ENCODE measurements around the gene GRIP2.

GRIP2 gene

DNA sequence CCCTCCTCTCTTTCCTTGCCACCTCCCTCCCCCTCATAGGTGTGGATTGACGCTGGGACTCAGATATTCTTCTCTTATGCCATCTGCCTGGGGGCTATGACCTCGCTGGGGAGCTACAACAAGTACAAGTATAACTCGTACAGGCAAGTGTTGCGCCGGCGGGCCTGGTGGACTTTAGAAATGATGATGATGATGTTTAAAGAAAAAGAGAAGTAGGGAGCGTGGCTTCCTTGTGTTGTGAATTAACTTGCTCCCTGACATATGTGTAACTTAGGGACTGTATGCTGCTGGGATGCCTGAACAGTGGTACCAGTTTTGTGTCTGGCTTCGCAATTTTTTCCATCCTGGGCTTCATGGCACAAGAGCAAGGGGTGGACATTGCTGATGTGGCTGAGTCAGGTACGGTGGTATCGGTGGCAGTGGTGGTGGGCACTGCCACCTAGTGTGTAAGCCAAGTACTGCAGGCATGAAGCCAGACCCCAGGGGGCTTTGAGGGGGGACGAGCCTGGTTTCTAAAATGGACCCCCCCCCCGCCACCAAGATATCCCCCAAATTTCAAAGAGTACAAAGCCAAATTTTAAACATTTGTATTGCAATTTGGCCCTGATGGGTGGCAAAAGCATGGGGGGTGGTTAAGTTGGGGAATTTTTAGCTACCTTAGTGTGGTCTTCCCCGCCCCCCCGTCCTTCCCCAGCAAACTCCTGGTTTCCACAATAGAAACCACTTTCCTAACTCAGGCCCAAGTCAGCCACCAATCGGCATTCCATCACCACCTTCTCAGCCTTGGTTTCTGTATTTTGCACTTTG lies 72.1 kb downstream of the GRIP2 start:
- DNase-seq (ENCODE audit: low read depth in 1 of 2, low spot score in 1 of 2) = peak; percentile 16 to 17

DNA sequence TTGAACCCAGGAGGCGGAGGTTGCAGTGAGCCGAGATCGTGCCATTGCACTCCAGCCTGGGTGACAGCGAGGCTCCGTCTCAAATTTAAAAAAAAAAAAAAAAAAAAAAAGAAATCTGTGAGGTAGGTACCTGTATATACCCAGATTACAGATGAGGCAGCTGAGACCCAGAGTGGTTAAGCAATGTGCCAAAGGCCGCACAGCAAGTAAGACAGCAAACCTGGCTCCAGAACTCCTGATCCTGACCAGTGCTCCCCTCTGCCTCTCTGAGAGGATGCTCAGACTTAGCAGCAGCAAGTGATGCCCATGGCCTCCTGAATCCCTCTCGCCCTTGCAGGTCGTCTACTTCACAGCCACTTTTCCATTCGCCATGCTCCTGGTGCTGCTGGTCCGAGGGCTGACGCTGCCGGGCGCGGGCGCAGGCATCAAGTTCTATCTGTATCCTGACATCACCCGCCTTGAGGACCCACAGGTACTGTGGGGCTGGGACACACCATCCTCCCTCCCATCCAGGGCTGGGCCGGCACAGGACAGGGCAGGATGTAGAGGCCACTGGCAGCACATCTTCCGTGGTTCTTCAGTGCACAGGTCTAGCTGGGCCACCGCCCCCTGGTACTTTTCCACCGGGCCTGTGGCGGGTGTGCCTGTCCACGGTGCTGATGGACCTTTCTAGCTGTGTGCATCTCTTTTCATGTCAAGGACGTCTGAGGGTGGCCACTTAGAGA lies 73.8 kb downstream of the GRIP2 start:
- DNase-seq (ENCODE audit: low read depth in 1 of 2, low spot score in 1 of 2) = no peak

DNA sequence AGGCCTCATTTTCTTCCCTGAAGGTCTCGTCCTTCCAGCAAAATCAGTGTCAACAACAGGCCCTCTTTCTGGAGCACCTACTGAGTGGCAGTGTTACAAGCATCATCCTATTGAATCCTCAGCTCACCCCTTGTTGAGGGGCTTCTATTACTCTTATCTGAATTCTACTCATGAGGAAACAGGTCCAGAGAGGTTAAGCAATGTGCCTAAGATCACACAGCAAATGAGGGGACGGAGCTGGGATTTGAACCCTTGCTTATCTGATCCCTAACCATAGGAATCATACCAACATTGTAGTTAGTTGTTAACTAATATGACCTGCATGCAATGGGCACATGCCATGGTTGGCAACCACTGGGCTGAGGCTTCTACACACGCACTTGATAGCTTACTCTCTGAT lies 74.7 kb downstream of the GRIP2 start:
- no peak for DNase-seq (ENCODE audit: low read depth in 1 of 2, low spot score in 1 of 2)

DNA sequence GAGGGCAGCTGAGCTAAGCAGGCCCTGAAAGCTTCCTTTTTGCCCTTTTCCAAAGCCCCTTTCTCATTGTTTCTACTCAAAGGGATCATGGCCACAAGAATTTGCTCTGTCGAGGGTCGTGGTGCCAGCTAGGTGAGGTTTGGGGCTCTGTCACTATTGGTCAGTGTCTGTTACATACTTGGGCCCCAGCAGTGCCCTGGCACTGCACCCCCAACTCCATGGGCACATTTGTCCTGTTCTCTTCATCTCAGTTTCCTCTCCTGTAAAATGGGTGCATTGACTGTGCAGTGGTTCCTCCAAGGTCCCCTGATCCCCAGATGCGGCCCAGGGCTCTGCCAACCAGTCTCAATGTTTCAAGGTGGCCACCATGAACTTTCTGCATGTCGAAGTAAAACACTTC lies 75.6 kb downstream of the GRIP2 start:
- DNase-seq (ENCODE audit: low read depth in 1 of 2, low spot score in 1 of 2) = no peak

DNA sequence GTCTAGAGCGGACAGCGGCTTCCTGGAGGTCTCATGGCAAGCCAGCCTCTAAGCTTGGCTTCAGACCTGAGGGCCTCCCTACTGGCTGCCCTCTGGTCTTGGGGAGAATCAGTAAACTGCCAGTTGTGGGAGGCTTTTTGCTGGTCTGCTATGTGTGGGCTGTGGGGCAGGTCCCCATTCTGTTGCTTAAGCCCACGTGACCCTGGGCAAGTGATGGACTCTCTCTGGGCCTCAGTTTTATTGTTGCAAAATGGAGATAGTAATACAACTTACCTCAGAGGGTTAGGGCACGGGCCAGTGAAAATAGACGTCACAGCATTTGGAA lies 76.0 kb downstream of the GRIP2 start:
- no peak for DNase-seq (ENCODE audit: low read depth in 1 of 2, low spot score in 1 of 2)

DNA sequence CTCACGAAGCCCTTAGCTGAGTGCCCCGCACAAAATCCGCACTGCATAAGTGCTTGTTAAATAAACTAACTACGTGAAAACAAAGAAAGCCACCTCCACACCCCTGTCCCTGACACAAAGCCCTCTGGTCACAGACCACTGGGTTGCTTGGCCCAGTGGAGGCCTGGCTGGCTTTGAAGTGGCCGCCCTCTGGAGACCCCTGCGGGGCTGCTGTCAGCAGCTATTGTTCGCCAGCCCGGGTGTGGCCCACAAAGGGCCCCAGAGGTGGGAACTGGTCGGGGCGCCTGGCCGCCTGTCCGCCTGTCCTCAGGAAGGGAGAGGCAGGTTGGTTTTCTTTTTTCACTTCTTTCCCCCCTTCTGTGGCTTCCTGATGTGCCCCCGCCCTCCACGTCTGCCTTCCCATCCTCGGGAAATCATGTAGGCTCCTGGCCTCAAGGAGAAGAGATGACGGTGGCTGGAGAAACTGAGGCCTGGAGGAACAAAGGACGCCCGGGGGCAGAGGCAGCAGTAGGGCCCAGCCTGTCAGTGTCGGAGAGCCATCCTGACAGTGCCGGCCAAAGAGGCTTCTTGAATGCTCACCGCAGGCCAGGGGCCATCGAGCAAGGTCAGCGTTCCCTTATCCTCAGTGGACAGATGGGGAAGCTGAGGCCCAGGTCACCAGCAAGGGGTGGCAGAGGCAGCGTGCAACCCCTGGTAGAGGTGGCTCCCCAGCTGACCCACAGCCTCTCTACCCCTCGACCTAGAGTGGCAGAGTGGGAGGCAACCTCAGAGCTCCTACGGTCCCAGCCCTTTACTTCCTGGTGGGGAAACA lies 76.6 kb downstream of the GRIP2 start:
- DNase-seq (ENCODE audit: low read depth in 1 of 2, low spot score in 1 of 2) = no peak

DNA sequence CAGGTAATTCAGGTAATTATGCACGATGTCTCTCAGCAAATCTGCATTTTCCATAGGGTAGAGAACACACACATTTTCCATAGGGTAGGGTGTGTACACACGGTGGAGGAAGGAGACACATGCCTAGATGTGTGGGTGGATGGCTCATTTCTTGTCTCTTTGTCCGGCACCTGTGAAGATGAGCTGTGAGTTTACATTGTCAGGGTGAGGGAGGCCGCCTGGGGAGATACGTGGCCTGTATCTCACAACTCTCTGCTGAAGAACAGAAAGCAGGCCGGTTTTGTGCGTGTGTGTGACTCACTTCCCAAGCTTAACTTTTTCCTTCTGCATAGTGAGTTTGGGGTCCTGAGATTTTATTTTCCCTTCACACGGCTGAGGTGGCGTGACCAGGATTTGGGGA lies 77.4 kb downstream of the GRIP2 start:
- DNase-seq (ENCODE audit: low read depth in 1 of 2, low spot score in 1 of 2) = no peak

DNA sequence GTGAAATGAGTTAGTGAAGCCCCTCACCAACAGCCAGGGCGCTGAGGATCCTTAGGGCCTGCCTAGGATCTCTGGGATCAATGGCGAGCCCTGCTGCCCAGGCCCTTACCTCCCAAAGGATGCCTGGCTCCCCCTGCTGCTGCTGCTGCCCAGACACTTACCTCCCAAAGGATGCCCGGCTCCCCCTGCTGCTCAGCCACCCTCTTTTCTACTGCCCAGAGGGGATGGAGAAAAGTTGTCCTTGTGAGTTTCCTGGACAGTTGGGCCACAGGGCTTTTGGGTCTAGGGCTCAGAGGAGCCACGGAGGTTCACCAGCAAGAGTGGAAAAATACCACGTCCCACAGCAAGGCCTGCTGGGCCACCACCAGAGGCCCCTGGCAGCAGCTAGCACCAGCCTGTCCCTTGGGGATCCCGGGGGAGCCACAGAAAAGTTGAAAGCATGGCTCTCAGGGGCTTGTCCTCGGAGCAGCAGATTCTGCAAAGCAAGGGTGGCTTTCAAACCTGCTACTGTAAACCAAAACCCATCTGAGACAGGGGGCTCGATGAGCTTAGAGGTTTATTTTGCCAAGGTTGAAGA lies 78.3 kb downstream of the GRIP2 start:
- no peak for DNase-seq (ENCODE audit: low read depth in 1 of 2, low spot score in 1 of 2)

DNA sequence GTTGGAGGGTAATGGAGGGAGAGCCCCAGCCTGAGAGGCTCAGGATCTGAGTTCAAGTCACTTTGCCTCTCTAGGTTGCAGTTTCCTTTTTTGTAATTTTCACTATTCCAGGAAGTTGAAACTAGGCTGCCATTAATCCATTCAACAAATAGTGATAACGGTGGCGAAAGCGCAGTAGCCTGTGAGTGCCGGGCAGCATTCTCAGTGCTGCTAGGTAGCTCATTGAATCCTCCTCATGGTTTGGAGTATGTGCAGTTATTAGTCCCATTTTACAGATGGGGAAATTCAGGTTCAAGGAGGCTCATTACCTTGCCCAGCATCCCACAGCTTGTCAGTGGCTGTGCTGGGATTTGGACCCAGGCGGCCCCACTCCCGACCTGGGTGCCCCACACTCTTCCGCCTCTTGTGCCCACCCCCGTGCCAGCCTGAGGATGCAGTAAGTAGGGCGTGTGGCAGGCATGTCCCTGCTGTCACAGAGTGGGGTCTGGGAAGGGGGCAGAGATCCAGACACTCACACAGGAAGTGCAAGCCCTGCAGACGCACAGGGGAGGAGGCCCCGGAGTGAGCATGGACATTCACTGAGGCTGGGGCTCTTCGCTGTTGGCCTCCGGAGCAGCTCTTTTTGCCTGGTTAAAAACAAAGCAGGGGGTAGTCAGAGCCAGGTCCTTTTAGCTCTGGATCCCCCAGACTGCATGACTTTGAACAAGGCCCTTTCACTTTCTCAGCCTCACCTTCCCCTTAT lies 79.0 kb downstream of the GRIP2 start:
- no peak for DNase-seq (ENCODE audit: low read depth in 1 of 2, low spot score in 1 of 2)

DNA sequence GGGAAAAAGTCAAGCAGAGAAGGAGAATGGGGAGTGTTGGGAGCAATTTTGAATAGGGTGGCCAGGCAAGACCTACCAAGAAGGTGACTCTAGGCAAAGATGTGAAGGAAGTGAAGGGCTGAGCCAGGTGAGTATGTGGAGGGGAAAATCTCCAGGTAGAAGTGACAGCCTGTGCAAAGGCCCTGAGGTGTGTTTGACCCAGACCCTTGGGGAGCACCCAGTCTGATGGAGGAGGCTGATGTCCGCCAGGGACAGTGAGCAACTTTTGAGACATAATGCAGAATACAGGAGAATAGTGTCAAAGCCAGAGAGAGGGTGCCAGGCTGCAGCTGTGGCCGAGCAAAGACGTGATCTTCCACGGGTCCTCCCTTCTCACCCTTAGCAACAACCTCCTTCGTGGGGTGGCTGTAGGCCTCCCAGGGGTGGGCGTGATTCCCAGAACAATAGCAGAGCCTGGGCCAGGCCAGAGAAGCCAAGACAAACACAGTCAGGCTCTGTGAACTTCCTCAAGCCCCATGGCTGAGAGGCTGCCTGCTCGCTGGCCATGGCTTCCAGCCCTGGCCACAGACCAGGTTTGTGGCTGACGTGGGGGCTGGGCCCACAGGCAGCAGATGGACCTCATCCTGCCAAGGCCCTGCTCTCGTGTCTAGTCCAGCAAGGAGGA lies 79.7 kb downstream of the GRIP2 start:
- no peak for DNase-seq (ENCODE audit: low read depth in 1 of 2, low spot score in 1 of 2)

DNA sequence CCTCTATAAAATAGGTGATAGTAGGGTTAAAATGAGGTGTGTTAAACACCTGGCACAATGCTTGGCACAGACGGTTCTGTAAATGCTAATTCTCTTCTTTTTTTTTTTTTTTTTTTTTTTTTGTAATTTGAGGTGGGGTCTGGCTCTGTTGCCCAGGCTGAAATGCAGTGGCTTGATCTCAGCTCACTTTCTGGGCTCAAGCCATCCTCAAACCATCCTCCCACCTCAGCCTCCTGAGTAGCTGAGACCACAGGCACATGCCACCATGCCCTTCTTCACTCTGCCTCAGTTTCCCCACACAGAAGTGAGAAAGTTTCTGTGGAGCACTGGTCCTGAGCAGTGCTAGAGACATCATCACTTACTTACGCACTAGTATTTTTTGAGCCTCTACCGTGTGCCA lies 80.4 kb downstream of the GRIP2 start:
- DNase-seq (ENCODE audit: low read depth in 1 of 2, low spot score in 1 of 2) = no peak

DNA sequence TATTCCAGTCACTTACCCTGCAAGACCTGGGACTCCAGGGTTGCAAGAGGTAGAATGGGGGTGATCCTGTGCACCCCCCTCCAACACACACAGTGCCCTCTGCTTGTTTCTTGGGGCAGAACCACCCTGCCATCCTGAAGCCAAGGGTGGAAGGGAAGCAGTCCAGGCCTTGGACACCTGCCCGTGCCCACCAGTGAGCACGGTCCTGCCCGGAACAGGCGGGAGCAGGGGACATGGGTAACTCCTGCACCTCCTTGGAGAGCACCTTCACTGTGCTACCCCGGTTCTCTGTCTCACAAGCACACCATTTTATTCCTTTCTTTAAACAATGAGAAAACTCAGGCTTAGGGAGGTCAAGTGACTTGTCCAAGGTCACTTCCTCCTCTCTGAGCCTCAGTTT lies 80.8 kb downstream of the GRIP2 start:
- DNase-seq (ENCODE audit: low read depth in 1 of 2, low spot score in 1 of 2) = no peak

DNA sequence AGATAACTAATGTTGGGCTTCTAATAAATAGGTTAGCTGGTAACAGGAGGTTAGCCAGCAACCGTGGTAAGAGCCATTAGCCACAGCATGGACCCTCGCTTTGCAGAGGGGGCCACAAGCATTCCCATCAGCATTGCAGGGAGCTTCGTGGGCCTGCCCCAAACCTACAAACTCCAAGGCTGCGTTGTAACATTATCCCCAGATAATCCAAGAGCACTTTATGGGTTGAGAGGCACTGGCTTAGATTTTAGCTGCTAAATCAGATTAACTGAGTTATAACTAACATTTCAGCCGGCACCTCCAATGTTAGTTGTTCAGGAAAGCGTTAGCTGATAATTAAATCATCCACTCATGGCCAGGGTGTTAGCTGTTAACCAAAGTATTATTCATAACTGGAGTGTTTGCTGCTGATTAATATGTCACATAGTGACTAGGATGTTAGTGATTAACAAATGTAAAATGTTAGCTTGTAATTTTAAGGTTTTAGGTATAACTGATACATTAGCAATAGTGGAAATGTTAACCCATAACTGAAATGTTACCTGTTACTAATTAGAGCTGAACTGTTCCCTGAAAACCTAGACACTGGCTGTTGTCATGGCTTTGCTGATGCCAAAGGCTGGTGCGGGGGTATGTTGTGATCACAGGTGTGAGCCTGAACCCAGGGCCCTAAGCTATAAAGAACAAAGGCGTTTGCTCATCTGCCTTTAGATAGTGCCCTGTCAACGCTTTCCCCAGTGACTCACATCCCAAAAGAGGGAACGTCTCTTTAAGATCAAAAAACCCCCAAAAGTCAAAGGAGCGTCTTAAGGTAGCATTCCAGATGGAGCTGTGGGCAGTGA lies 81.5 kb downstream of the GRIP2 start:
- DNase-seq (ENCODE audit: low read depth in 1 of 2, low spot score in 1 of 2) = no peak

DNA sequence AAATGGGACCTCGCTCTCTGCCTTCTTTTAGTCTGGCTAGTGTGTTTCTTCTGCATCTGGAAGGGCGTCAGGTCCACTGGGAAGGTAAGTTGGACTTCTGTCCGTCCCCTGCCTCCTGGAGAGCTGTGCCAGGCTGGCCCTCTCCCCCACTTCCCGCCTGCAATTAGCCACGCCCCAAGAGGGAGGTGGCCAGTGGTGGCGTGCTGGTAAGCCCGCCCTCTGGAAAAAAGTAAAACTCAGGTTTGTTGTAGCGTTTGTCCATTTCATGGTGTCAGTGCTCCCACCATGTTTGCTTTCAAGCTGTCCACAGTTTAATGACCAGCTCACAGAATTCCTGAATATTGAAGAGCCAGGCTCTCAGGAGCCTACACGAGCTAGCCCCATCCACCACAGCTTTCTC lies 82.1 kb downstream of the GRIP2 start:
- DNase-seq (ENCODE audit: low read depth in 1 of 2, low spot score in 1 of 2) = no peak

DNA sequence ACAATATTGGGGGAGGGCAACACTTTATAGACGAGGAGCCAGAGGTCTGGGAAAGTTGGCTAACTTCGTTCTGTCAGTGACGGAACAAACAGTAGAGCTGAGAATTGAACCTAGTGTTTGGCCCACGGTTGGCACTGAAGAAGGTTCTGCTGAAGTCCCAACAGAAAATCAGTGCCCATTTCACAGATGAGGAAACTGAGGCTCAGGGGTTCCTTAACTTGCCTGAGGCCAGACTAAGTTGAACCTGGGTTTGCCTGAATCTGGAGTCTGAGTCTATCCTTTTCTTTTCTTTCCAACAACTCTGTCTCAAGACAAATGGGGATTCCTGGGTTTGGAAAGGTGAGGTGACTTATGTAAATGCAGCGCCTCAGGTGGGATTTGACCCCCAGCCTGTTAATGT lies 82.7 kb downstream of the GRIP2 start:
- DNase-seq (ENCODE audit: low read depth in 1 of 2, low spot score in 1 of 2) = no peak

DNA sequence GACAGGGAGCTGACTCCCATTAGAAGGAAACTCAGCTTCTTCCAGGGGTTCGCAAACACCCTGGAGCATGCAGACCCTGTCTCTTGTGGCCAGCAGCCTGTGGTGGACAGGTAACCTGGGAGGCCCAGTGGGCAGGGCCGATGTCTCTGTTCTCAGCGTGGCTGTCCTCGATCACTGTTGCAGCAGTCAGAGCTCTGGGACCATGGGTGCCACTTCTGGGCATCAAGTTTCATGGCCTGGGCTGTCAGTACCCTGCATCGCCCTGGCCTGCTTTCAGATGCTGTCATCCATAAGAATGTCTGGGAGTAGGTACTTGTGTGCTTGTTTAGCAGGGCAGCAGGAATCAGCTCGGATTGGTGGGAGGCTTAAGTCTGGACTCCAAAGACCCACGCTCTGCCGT lies 83.3 kb downstream of the GRIP2 start:
- DNase-seq (ENCODE audit: low read depth in 1 of 2, low spot score in 1 of 2) = no peak

DNA sequence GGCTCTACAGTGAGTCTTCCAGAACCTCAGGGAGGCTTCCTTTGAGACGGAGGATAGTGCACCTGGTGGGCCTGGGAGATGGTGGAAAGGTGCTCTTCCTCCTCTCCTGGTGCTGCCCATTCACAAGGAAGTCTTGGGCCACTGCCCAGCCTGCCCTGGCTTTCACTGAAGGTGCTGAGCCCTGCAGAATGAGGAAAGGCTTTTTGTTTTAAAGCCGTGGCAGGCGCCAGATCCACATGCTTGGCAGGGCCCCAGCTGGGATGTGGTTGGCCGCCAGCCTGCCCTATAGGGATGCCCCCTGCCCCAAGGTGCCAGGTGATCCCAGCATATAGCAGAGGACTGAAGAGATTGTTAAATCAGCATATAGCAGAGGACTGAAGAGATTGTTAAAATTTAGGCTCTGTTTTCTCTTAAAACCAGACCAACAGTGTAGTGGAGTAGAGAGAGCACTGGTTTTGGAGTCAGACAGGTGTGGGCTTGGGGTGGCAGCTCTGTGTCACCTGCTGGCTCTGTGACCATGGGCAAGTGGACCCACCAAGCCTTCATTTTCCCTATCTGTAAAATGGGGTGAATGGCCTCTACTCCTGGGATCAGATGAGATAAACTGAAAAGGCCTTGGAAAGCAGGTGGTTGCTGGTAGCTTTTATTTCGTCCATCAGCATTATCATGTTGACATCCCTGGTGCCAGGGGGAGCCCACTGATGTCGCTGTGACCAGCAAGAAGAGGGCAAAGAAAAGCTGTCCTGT lies 84.4 kb downstream of the GRIP2 start:
- DNase-seq (ENCODE audit: low read depth in 1 of 2, low spot score in 1 of 2) = no peak

DNA sequence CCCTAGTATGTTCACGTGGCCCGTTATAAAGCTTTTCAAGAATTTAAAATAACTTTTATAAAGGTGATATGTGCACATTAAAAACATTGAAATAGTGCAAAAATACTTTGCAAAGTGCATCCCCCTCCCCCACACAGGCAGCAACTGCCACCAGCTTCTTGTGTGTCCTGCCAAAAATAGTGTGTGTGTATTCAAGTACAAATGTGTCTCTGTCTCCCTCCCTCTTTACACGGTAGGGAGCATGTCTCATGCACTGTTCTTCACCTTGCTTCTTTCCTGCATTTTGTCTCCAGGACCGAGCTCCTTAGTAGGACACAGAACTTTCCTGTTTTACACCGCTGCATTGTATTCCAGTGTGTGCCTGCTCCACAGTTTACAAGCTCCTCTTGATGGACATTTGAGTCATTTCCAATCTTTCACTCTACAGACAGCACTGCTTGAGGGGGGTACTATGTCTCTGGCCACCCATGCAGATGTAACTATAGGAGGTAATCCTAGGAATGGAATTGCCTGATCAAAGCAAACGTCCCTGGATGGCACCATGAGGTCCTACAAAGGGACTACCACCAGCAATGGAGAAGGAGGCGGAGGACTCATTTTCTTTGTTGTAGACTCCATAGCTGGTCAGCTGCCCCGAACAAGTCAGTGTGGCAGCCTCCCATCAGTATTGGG lies 85.4 kb downstream of the GRIP2 start:
- no peak for DNase-seq (ENCODE audit: low read depth in 1 of 2, low spot score in 1 of 2)

Measured in activated T-helper 1 cell treated with anti-CD3 and anti-CD28 coated beads, Interleukin-2, amount 50 U/mL, for 16 hours (primary cell).